ENCODE measurements around the gene KRT7. TPM values are rescaled to one million over a fixed set of nuclear protein-coding genes. Genes with fewer than 3 reads are reported as not detected.

The KRT7 gene
- total RNA-seq, 4 donors from 2014 or later: 2.5 to 248 (median 111) TPM

GRCh38 chr12:52229836-52230343 is 3.2 kb upstream of the KRT7 start:
- DNase-seq (ENCODE audit: low spot score) (no peak), ATAC-seq (ENCODE audit: low FRiP score) (no peak)
- no peak for TF ChIP-seq CTCF (IDR thresholded peaks at IDR 0.05)

- DNase-seq (ENCODE audit: low spot score): peak; percentile 21
- no peak for TF ChIP-seq CTCF (IDR thresholded peaks at IDR 0.05)
- ATAC-seq (ENCODE audit: low FRiP score): peak; percentile 76
Measured at GRCh38 chr12:52230364-52231281, 2.4 kb upstream of the KRT7 start.

GRCh38 chr12:52231305-52232202 is 1.5 kb upstream of the KRT7 start:
- peak; percentile 16 for DNase-seq (ENCODE audit: low spot score)
- no peak for ATAC-seq (ENCODE audit: low FRiP score)
- no peak for TF ChIP-seq CTCF (IDR thresholded peaks at IDR 0.05)

DNA sequence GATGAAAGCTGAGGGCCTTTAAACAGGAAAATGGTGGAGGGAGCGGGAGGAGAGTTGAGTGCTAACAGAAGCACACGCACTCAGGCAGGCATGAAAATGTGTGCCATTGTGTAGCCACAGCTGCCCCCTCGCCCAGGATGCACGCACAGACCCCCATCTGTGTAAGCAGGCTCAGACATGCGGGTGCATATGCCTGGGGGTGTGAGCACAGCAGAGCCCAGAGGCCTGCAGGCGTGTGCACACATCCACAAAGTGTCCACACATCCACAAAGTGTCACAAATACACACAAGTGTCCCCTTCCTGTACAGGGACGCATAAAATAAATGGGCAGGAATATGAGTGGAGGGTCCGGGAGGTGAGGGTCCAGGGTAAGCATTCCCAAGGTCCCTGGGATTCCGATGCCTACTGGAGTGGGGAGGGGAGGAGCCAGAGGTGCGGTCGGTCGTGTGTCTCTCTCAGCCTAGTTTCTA is 805 bp upstream of the KRT7 start:
- DNase-seq (ENCODE audit: low spot score) (peak; percentile 20), ATAC-seq (ENCODE audit: low FRiP score) (no peak)
- TF ChIP-seq CTCF (IDR thresholded peaks at IDR 0.05): no peak

GRCh38 chr12:52233462-52234207 is 592 bp downstream of the KRT7 start:
- no peak for TF ChIP-seq CTCF (IDR thresholded peaks at IDR 0.05)
- peak; percentile 20 for DNase-seq (ENCODE audit: low spot score)
- no peak for ATAC-seq (ENCODE audit: low FRiP score)

DNA sequence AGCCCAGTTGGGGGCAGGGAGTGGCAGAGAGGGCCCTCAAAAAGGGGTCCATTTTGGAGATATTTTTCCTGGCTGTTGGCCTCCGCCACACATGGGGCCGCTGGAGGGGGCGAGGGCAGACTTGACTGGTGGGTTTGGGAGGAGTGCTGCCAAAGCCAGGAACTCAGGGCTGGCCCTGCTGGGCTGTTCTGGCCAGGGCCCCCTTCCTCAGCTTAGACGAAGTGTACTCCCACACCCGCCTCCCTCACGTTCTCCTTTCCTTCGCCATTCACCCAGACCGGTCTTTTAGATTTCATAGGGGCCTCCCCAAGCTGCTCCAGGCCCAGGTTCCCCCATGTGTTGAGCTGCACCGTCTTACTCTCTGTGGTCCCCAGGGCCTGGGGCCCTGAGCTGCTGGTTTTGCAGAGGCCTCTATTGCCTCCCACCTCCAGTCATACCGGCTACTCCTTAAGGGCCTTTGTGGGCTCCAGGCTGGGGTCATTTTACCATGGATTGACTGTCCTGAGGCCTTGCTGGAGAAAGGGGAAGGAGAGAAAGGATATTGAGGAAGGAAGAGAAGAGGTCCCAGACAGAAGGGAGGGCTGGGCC is 1.3 kb downstream of the KRT7 start:
- ATAC-seq (ENCODE audit: low FRiP score) (no peak), DNase-seq (ENCODE audit: low spot score) (peak; percentile 6)
- no peak for TF ChIP-seq CTCF (IDR thresholded peaks at IDR 0.05)

All from omental fat pad (tissue), 4 donors.